Islet of Langerhans (tissue), 1 donor: ENCODE results near the gene CTSC.
"Not testable (repeated sequence)": the region's sequence is repeated elsewhere in the genome, so short reads cannot be mapped to it uniquely, and the experiment has no call there.

Experiments used
- FAIRE-seq: peaks from one replicate; lab custom pipeline; 2011; peaks lifted over from hg19 to GRCh38; lab: Jason Lieb, UNC

The CTSC gene

GRCh38 chr11:88352139-88352538, 14.6 kb upstream of the CTSC start:
- no peak for FAIRE-seq

GRCh38 chr11:88348870-88349269, 11.3 kb upstream of the CTSC start:
- FAIRE-seq: no peak

GRCh38 chr11:88345949-88346348, 8.4 kb upstream of the CTSC start:
- FAIRE-seq: no peak

GRCh38 chr11:88345408-88345807, 7.9 kb upstream of the CTSC start:
- FAIRE-seq: no peak

- no peak for FAIRE-seq
Measured at GRCh38 chr11:88344869-88345268, 7.3 kb upstream of the CTSC start.

GRCh38 chr11:88341522-88342251, 4.2 kb upstream of the CTSC start:
- no peak for FAIRE-seq

DNA sequence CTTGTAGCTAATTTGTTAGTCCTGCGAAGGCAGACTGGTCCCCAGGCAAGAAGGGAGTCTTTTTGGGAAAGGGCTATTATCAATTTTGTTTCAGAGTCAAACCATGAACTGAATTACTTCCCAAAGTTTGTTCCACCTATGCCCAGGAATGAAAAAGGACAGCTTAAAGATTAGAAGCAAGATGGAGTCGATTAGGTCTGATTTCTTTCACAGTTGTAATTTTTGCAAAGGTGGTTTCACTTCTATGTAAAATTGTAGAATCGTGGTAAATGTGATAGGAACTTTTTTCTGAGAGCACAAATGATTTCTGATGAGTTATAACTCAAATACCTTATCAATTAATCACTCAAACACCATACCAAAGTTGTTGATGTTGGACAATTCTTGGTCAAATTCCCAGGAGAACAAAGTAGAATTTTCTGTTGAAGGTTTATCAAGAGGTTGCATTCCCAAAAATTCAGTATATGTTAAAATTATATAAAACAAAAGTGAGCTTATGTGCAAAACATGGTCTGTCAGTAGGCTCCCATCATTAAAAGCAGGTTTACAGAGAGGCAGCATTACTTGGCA, 2.9 kb upstream of the CTSC start:
- FAIRE-seq: no peak

- FAIRE-seq: no peak
Measured at GRCh38 chr11:88337987-88338668, 592 bp upstream of the CTSC start.

DNA sequence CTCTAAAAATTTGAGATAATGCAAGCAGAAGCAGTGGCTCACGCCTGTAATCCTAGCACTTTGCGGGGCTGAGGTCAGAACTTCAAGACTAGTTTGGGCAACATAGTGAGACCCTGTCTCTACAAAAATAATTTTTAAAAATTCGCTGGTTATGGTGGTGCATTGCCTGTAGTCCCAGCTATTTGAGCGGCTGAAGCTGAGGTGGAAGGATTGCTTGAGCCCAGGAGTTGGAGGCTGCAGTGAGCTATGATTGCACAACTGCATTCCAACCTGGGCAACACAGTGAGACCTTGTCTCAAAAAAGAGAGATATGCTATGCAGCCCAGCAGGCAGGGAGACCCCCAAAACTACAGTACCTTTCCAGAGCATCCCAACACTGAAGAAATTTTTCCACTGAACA, 2.3 kb downstream of the CTSC start:
- no peak for FAIRE-seq

DNA sequence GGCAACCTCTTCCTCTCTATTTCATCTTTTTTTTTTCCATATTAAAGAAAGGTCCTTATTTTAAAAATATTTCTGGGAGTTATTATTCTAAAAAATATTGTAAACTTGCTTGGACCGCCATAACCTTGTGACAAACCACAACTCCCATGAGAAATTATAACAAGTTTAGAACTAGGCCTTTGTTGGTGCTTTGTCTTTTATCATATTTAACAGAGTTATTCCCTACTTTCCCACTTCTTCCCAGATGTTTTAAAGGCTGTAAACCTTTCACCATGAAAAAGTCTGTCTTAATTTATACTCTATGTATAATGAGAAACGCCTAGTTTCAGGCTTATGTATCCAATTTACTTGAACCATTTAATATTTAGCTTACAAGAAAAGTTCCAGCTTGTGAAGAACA, 3.7 kb downstream of the CTSC start:
- no peak for FAIRE-seq

GRCh38 chr11:88332851-88333250, 4.7 kb downstream of the CTSC start:
- no peak for FAIRE-seq

DNA sequence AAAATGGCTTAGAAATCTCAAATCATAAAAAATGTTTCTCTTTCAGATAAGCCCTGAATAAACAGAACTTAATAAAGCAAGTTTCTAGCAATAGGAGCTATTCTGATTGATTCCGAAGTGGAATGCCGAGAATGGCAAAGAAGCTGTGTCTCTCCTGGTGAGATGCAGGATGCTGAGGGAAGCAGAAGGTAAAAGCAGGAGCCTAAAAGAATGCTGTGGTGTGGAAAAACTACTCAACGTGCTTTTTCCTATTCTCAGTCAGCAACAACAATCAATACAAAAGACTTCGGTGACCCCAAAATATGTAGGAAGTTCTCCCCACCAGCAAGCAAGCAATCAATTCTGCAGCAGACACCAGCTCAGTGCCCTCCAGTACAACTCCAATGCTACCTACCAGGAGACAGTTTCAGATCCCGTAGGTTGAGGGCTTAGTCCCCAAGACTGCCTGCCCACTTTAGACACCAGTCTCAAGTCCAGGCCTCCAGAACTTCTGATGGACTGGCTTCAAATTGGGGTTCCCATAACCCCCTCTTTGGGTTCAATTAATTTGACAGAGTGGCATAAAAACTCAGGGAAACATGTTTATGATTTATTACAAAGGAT, 6.6 kb downstream of the CTSC start:
- FAIRE-seq: no peak

DNA sequence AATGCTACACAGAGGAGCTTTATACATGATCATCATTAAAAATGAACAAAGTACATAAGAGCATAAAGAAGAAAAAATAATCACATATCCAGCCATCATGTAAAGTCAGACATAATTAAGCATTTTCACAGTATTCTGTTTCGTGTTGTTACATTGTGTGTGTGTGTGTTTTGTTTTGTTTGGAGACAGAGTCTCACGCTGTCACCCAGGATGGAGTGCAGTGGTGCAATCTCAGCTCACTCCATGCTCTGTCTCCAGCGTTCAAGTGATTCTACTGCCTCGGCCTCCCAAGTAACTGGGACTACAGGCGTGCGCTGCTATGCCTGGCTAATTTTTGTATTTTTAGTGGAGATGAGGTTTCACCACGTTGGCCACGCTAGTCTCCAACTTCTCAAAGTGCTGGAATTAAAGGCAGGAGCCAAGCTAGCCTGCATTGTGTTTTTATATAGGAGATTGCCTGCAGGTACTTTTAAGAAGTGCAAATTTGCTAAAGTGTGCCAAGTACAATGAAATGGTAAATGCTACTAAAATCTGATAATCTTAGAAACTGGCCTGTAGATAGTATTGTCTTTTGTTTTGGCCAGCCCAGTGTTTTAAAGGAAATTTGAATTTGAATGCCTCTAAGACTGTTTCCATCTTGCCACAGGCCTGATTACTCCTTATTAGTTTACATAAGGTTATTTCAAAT, 7.8 kb downstream of the CTSC start:
- no peak for FAIRE-seq

DNA sequence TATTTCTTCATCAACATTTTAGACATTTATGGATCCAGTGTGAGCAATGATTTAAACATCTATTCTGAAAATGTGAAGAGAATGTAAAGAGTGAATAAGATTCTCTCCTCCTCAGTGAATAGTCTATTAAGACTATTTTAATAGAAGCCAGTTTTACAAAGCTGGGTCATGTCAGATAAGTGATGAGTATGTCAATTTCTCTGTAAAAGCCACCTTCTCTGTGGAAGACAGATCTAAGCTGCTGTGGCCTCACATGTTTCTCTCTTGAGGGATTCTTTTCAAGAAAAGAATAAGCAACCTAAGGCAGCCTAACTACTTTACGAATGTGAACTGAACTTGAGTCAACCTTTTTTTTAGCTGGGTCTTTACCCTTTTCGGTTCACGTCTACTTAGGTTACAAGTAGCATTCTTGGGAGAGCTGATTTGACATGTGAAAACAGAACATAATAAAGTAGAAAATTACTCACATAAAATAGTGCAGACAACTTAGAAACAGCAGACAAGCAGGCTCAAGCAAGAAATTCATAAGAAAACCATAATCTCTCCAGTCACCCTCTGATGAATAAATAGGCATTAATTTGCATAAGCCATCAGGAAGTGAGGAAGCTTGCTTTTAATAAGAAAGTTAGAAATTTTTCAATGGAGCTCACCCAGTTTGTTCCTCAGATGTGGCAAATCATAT, 9.9 kb downstream of the CTSC start:
- FAIRE-seq: no peak

DNA sequence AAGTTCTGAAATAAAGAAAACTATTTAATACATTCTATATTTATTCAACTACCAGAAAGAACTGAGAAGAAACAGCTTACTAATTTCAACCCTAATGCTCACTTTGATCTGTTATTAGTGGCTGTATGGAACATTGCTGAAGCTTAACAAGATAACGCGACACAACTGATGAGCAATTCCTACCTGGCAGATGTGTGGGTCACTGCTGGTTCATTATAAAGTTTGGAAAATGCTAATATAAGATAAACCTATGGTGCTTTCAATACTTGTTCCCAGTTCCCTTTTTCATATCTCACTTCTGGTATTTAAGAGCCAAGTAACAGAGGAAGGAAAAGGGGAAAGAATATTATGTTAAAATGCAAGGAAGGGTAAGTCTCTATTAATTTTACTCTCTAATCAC, 10.5 kb downstream of the CTSC start:
- no peak for FAIRE-seq

DNA sequence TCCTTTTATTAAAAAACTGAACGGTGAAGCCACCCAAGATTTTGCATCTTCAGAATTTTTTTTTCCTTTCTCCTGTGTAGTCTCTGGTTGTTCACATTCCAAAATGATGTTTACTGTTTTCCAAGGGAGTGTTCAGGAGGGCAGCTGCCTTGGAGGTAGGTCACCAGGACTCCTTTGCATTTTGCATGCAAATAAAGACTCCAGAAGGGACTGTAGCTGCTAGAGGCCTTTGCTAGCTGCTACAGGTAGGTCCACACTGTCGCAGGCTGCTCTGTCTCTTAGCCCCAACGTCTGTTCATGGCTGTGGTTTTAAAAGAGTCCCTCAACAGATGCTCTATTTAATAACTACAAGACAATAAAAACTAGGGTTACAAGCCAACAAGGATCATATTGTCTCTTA, 11.4 kb downstream of the CTSC start:
- no peak for FAIRE-seq

DNA sequence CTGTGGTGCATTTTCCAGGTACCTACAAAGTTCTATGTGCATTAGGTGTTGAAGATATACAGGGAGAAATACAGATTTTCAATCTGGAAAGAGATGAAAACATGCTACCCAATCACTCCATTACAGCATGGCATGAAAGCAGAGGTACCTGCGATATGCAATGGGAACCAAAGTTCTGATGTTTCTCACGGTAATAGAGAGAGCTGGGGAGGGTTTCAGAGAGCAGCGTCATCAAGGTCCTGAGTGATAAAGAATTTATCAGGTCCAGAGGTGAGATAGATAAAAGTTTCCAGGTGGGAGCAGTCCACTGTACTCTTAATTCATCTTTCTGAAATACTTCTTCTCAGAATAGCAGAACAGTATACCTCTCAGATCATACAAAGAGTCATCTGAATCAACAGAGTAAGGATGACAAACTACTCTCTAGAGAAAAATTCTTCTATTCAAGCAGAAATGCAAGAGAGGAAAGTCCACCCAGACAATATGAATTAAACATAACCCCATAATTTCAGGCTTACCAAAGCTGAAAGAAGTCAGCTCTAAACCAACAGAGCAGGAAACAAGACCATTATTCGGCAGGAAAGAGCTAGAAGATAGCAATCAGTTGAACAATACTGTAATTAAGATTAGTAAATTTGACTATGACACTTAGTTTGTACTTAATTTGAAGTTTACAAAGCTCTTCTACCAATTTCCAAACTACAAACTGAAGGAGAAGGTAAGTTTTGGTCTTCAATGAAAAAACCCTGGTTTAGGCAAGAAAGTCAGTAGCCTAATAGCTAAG, 12.8 kb downstream of the CTSC start:
- no peak for FAIRE-seq

DNA sequence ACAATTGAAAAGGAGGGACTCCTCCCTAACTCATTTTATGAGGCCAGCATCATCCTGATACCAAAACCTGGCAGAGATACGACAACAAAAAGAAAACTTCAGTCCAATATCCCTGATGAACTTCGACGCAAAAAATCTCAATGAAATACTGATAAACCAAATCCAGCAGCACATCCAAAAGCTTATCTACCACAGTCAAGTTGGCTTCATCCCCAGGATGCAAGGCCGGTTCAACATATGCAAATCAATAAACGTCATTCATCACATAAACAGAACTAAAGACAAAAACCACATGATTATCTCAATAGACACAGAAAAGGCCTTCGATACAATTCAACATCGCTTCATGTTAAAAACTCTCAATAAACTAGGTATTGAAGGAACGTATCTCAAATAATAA, 14.7 kb downstream of the CTSC start:
- not testable (repeated sequence) for FAIRE-seq

DNA sequence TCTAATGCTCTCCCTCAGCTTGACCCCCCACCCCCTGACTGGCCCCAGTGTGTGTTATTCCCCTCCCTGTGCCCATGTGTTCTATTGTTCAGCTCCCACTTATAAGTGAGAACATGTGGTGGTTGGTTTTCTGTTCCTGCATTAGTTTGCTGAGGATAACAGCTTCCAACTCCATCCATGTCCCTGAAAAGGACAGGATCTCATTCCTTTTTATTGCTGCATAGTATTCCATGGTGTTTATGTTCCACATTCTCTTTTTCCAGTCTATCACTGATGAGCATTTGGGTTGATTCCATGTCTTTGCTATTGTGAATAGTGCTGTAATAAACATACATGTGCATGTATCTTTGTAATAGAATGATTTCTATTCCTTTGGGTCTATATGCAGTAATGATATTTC, 16.1 kb downstream of the CTSC start:
- FAIRE-seq: not testable (repeated sequence)

GRCh38 chr11:88320149-88320559, 17.4 kb downstream of the CTSC start:
- no peak for FAIRE-seq

GRCh38 chr11:88318017-88318416, 19.5 kb downstream of the CTSC start:
- FAIRE-seq: no peak
